Right forelimb (tissue), 1 donor: ENCODE data around the gene TMEM9B.
"Not testable (repeated sequence)": the region's sequence is repeated elsewhere in the genome, so short reads cannot be mapped to it uniquely, and the experiment has no call there.

Experiments
- DNase-seq: peaks from one replicate; pipeline ENCODE4 v3.0.0-alpha.2; 2018

TMEM9B gene

DNA sequence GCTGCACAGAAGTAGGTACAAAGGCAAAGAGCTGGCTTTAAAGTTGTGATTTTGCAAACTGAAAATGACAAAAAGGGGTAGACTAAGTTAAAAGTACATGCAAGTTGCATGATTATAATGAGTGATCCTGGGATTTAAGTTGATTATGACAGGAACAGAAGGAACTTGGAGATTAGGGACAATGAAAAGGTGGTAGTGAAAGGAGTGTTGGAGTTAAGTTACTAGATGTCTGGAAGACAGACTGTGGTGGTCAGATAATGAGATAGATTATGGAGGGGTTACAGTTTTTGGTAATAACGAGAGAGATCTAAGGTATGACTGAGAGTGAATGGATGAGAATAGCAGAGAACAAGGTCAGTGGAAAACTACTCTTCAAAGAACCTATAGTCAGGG is 7.7 kb upstream of the TMEM9B start:
- no peak for DNase-seq

DNA sequence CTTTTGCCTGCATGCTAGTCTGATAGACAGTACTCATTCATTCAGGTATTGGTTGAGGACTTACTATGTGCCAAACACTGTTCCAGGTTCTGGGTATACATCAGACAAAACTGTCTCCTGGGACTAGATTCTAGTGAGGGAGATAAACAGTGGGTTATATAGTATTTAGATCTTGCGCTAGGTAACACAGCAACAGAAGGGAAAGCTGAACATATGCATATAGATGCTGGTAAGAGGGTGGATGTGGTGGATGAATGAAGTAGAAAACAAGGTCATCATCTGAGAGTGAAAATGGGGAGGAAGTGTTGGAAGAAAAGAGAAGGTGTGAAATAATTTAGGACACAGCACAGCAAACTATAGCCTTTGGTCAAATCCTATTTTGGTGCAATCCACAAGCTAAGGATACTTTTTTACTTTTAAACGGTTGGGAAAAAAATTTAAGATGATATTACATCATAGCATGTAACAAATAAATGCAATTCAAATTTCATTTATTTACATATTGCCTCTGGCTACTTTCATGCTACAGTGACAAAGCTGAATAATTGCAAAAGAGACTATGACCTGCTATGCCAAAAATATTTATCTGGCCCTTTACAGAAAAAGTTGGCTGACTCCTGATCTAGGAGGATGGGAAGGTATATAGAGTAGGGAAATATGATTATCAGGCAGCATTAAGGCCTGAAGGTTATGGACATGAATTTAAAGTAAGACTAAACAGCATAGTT is 7.1 kb upstream of the TMEM9B start:
- no peak for DNase-seq

DNA sequence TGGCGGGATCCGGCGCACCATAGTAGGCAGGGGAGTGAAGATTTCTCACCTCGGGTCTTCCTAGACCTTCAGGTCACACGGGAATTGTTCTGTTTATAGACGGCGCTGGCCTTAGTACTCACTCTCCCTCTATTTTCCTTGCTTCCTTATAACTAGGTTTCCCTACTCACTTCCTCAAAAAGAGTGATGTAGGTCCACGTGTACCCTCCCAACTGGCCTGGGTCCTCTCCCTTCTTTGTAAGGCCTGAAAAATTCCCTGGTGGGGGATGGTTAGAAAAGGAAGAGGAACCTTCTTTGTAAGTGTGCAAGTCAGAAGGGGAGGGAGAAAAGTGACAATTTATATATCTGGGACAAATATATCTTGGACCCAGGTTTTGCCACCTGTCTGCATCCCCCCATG is 2.9 kb upstream of the TMEM9B start:
- DNase-seq: no peak

DNA sequence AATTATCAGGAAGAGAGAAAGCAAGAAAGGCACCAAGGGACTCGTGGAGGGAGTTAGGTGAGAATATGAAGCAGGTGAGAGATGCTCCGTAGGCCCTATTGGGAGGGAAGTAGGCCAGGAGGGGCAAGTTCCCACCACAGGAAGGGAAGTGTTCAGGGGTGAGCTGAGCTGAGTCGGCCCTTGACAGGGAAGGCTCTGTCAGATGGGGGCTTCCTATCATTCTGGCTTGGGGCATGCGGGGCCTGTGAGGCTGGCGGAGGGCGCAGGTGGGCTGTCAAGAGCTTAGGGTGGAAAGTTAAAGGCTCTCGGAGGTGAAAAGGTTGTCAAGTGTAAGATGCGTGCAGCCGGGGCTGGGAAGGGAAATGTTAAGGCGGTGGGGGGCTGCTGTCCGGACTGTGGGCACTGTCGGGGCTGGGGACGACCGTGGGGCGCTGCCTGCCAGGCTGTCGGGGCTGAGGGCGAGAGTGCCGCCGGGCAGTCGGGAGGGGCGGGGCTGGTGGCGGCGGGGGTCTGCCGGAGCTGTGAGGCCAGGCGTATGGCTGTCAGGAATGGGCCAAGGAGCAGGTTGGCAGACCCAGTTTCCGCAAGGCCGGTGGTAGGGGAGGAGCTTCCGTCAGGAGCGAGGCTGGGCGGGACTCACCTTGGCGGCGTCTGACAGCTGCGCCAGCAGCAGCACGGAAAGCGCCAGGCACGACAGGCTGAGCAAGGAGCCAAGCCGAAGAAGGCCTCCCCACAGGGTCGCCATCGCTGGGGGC is 496 bp downstream of the TMEM9B start:
- peak; percentile 41 for DNase-seq

DNA sequence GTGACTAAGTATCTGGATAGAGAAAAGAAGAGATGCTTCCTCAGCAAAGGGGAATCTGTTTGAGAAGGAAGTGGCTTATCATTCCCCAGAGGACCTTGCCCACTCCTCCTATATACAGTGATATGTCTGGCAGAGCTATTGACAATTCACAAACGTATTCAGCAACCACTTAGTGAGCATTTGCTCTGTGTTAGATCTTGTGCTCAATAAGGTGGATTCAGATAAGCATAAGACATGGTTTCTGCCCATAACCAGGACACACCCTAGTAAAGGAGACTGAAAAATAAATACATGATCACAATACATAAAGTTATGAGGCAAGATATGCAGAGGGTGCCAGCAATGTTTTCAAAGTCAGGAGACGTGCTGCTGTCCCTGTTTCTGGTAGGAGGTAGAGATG is 1.4 kb downstream of the TMEM9B start:
- DNase-seq: no peak

DNA sequence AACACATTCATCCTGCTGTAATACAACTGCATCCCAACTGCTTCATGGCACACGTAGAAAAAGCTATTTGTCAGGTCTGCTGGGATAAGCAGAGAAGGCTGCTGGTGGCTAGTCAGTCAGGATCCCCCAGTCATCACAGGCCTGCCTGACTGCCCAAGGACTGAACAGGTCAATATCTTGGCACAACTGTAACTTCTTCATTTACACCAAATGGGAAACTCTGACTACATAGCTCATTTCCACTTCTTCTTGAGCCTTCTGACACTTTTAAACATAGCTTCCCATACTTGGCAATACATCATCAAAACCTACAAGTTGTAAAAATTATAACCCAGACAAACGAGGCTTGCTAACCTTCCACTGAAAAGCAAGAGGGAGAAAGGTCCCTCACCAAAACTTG is 2.8 kb downstream of the TMEM9B start:
- no peak for DNase-seq

DNA sequence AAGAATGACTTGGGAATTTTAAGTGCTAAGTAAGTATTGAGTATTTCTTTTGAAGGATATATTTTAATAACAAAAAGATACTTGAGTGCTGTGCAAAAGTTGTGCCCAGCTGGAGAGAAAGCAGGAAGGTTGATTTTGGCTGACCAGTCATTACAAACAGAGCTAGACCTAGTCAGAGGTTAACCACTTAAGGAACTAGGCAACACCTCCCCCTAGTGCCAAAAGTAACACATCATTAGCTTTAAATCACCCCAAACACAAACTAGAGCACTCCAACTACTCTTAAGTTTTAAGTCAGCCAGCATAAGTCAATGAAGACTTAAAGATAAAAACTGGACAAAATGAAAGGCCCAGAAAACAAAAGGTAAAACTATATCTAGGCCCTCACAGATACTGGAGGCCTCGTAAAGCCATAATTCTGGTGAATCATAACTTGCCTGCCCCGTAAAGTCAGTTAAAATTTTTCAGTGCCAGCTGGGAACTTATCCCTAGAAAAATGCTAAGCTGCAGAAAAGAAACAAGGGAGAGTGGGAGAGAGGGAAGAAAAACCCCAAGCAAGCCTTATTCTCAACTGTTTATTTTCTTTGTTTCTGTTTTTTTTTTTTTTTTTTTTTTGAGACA is 4.6 kb downstream of the TMEM9B start:
- no peak for DNase-seq

DNA sequence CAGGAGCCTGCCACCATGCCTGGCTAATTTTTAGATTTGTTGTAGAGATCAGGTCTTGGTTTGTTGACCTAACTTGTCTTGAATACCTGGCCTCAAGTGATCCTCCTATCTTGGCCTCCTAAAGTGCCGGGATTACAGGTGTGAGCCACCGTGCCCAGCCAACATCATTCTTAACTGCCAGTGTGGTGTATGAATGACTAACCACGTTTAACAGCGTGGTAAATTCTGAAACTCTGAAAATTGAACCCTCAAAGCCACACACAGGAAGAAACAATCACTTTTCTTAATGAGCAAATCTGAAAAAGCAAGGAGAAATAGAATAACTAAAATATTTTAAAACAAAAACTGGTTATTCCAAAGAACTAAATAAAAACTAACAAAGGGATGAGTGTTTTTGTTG is 7.4 kb downstream of the TMEM9B start:
- DNase-seq: no peak

DNA sequence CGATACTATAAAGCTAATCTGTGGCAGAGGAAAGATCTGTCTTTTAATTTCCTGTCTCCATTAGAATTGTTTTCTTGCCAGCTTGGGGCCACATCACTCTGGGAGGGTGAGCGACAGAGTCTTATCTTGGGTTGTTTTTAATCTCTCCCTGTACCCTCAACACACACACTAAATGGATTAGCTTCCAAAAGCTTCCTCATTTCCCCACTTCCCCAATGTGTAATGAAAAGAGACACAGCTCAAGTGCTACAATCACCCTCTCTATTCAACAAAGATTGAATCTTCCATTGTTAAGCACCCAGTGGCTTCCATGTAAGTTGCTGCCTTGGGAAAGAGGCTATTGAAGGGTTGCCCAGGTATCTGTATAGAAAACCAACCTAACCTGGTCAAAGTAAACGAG is 15.4 kb downstream of the TMEM9B start:
- no peak for DNase-seq

DNA sequence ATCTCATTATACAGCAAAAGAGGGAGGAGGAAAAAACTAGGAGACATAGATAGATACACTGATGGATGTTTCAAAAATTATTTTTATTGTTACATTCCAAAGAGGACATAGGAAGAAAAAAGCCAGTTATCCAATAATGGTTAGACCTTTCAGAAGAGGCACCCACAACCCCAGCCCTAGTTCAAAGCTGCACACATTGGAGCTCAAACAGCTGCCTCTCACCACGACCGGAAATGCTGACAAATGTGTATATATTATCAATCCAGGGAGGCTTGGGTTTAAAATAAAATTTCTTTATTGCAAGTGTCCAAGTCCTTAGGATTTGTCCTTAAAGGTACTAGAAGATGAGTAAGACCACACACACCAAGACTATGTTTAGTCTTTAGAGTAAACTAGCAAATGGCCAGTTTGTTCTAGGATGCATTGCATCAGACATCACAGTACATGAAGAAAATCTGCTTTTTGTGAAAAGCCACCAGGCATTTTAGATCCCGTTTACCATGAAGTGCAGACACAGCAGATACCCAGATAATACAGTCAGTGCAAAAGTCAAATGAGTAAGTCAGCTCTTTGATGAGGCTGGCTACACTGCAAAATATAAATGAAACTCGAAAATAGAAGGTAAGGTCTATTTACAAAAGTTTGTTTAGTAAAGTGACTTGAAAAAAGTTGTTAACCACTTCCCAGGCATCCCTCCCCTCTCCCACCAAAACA is 16.9 kb downstream of the TMEM9B start:
- DNase-seq: no peak

DNA sequence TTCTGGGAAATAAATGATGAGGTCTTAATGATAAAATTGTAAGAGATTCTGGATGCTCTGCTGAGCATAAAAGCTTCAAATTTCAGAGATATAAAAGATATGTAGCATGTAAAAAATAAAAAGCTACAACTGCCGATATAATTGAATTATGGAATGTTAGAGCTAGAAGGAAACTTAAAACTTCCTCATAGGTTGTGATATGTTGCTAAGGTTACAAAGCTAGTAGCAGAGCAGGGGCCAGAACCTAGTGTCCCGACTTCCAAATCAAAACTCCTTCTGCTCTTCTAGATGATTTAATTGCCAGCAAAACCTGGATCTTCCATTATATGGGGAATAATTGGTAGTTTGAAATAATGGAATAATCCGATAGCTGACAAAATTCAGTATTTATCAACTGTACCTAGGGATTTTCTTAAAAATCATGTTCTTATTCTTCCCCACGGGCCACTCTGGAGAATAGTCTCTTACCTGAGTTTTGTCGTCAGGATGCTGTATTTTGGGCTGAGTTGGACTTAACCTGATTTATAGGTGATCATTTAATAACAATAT is 21.6 kb downstream of the TMEM9B start, which contains the start of gene ASCL3:
TSS of gene ASCL3 (minus strand) at position 499 of the 549 bp plus-strand sequence. CDS start 4,855 bp downstream, outside the sequence.
- DNase-seq: no peak

DNA sequence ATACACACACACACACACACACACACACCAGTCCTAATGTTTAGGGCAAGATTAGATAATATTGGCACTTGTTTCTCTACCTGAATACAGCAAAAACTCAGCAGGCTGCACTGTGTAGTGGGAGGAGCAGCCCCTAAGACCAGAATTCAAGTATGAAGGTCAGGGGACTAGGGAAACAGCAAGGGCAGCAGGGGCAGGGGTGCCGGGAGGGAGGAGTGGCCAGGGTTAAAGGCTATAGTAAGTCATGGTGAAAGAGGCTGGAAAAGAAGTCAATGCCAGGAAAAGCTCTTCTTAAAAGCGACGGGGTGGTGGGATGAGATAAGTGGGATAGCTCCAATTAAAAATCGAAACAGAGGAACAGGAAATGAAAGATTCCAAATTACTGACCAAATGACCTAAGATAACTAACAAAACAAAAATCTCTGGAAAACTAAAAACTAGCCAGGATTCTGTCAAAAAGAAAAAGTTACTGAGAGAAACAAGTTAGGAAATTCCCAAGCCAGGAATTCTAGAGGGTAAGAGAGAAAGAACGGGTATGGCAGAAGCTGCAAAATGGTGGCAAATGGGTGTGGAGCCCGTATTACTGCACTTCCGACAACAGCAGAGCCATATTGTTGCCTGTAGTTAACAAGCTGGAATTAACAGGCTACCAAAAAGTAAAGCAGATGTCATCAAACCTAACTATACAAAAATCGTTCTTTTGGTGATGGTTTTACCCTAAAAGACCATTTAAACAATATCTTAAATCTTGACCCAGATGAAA is 22.7 kb downstream of the TMEM9B start:
- DNase-seq: no peak

DNA sequence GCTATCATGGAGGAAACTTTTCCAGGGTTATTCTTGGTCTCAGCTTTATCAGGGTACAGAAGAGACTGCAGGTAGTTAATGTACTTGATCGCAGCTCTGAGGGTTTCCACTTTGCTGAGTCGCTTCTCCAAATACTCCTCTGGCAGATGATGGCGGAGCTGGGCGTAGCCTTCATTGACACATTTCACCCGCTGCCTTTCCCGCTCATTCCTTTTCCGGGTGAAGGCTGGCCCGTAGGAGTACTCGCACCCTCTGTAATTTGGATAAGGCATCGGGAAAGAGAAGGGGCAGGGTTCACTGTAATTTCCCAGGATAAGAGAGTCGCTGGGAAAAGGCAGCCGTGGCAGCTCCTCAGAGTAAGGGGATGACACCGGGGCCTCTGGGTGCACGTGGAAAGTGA is 26.6 kb downstream of the TMEM9B start:
- DNase-seq: no peak

DNA sequence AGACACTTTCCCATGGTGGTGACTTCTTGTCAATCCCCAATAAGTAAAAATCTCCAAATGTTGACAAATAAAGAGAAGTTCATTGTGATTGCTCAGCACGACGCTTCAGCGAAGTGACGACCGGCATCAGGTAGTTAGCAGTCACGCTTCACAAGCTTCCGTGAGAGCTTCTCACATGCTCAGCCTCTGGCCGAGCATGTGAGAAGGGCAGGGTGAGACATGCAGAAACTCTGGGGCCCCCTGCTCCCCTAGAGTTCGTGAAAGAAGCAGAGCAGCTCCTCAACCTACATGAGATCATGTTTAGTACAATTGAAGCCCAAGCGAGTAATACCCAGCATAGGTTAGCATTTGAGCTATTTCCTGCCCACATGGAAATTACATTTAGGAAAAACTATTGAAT is 27.1 kb downstream of the TMEM9B start:
- no peak for DNase-seq

DNA sequence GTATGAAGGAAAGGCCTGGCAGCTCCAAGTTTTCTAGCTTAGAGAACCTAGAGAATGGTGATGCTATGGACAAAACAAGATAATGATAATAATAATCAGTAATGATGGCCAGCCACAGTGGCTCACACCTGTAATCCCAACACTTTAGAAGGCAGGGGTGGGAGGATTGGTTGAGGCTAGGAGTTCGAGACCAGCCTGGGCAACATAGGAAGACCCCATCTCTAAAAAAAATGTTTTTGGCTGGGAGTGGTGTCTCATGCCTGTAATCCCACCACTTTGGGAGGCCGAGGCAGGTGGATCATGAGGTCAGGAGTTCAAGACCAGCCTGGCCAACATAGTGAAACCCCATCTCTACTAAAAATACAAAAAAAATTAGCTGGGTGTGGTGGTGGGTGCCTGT is 28.5 kb downstream of the TMEM9B start:
- DNase-seq: not testable (repeated sequence)

DNA sequence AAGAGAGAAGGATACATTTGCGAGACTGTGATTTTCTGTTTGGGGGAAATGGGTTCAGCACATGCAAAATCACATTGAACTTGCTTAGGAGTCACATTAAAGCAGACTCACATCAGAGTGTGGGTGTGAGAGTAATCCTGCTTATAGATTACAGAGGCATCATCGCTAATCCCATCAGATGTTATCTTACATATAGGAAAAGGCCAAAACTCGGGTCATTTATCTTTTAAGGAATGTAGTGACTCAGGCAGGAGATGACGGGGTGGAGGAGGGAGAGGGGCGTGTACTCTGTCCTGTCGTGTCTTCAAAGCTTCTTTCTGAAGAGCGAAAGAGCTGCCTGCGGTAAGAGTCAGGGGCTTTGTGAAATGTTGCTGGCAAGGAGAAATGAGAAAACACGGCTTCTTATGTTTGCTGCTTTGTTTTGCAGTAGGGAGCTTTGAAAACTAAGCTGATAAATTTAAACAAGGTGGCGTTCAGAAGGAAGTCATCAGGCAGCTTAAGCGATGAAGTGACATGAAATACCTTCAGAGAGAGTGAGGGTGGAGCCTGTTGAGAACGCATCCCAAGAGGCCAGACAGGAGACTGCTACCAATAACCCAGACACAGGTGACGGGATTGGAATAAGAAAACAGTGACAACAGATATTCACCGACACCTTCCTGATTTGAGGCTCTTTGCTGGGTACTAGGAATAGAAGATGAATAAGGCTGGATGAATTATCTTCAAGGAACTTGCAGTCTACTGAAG is 29.3 kb downstream of the TMEM9B start:
- no peak for DNase-seq

DNA sequence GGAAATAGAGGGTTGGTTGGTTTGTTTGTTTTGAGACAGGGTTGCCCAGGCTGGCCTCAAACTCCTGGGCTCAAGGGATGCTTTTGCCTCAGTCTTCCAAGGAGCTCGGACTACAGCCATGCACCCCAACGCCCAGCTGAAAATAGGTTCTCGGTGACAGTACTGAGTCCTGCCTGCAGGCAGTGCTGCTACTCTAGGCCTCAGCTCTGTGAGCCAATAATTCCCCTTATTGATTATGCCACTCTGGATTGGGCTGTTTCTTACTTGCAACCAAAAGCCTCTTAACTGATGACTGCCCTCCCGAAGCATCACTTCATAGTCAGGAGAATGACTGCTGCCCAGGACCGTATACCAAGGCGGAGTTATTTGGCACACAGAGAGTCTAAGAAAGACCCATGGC is 30.3 kb downstream of the TMEM9B start:
- no peak for DNase-seq

DNA sequence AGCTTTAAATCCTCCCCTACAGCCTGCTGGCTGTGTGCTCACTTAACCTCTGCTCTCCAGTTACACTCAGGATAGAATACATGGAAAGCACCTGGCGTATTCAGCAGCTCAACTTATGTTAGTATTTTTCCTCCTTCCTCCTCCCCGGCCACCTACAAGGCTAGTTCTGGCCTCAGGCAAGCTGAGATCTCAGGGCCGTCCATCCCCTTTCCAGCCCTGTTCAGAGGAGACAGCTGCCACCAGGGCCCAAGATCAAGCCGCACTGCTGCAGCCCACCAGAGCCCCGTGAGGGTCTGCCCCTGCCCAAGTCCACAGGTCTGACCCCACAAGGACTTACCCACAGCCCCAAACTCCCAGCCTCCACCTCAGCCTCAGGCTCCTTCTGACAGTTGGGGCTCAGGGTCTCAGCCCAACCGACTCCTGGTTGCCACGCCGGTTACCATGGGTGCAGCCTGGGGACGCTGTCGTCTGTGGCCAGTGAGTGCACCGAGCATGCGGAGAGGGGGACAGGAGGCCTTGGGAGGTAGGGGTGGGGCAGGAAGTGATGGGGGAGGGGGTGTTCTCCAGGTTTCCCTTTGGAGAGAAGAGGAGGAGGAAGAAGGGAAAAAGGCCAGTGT is 31.6 kb downstream of the TMEM9B start, which contains the start of gene C11orf16:
TSS of gene C11orf16 (minus strand) at position 384 of the 617 bp plus-strand sequence. CDS start 639 bp downstream, outside the sequence.
- no peak for DNase-seq

DNA sequence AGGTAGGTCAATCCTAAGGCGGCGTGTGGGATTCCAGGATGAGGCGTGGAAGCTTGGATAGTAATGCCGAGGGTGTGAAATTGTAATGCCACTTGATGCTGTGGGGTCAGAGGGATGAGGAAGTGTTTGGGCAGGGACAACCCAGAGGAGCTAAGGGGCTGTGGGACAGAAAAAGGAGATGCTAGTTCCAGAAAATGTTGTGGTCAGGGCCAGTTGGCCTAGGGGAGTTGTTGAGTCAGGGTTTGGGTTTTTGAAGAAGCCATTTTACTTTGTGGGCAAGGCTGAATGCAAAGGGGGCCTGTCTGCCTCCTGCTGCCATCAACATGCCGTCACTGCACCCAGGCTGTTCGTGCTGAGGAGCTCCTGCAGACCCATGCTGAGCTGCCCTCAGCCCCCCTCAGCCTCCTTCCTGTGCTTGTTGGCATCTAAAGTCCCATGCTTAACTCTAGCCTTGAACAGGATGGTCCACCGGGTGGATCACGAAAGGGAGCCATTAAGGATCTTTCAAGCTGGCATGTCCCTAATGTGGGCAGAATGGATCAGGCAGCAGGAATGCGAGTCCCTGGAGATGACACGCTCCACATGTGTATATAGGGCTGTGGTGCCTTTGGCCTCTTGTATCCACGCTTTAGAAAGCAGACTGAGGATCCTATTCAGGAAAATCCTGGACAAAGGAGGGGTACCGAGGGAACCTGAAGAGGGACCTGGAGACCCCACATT is 33.6 kb downstream of the TMEM9B start:
- no peak for DNase-seq

DNA sequence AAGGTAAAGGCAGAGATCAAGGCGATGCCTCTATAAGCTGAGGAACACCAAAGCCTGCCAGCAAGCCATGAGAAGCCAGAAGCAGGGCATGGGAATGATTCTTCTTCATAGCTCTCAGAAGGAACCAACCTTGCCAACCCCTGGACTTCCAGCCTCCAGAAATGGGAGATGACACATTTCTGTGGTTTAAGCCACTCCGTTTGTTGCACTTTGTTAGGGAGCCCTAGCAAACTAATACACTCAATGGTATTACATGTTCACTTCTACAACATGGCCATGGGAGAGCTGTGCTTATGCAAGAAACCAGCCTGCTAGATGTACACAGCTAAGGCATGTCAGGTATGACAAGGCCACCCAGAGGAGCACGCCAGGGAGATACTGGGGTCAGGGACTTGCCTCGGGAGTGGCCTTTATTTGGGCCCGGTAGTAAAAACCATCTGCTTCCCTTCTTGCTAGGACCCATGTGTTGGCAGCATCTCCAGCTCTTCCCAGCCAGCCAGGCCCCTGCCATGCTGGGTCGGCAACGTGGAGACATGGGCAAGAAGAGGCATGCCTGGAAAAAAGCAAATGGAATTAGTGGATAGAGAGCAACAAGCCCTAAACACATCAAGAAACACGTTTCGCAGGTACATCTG is 35.1 kb downstream of the TMEM9B start:
- no peak for DNase-seq
